Heart left ventricle (tissue), 13 donors: ENCODE data around the gene MACF1.
"Not testable (repeated sequence)": the region's sequence is repeated elsewhere in the genome, so short reads cannot be mapped to it uniquely, and the experiment has no call there.

ENCODE experiments used
- CTCF ChIP-seq, 12 donors: fragments of 200-600 bp; sonication (generic) in 4 of 12; IDR thresholded peaks; one replicate each; pipeline versions ENCODE4 v1.5.0 to v1.8.0; 2018 to 2022; ENCODE audit warnings: antibody characterized with exemption in 12 of 12, mild to moderate bottlenecking in 5 of 12
- POLR2A ChIP-seq, 2 donors: fragments of 450-650 bp; IDR thresholded peaks; one replicate each; pipeline ENCODE4 v1.6.1; 2017; ENCODE audit warnings: antibody characterized with exemption in 2 of 2, mild to moderate bottlenecking in 2 of 2, moderate library complexity in 2 of 2
- donor health status: ischemic (EF 13 %, LVEDD 7.1; RV severe dilation, severe dysfunction).
- donor health status: DM: no; HTN: yes; CAD: no.
- donor health status: DM: no; HTN: no; CAD: no.
- donor health status: ischemic (EF 25% LVEDD 6.9; RV normal size, moderate dysfunction).
- donor health status: ischemic (EF 25% LVEDD 5.7; RV mildly dilated, moderate dysfunction).
- donor health status: ischemic (EF 35%, LVEDD 5.7; RV mildly dilated, moderate dysfunction).
- donor health status: nonischemic (EF 11% LVEDD 7.7; RV severe dilation, severe dysfunction).
- donor health status: DM: yes; HTN: yes; CAD: no.
- donor health status: PGD.
- donor health status: ischemic (EF 29% LVEDD 5.4; RV normal size, mild dysfunction).
- donor health status: nonischemic (EF 23%, LVEDD 6.1; RV moderate dilation, normal function).

- not testable (repeated sequence) for TF ChIP-seq CTCF, POLR2A (IDR thresholded peaks at IDR 0.05)
These were observed 42.7 kb upstream of the MACF1 start for GRCh38 chr1:39161811-39162210.
